AG04450 (cell line): ENCODE results near the gene POU3F1. TPM values are rescaled to one million over a fixed set of nuclear protein-coding genes. Genes with fewer than 3 reads are reported as not detected.

ENCODE experiments used
- CTCF ChIA-PET: fragments of 300-600, 350-600 bp; formaldehyde crosslinking; extraction: SDS; loops from one replicate; lab custom pipeline; 2022; ENCODE audit warnings: antibody characterized with exemption, inconsistent platforms; lab: Charles Lee
- POLR2A ChIA-PET: fragments of 350-600 bp; formaldehyde crosslinking; extraction: SDS; loops from one replicate; lab custom pipeline; 2021; ENCODE audit warnings: antibody characterized with exemption, inconsistent platforms; lab: Yijun Ruan, JAX
- DNase-seq: peaks from one replicate; pipeline ENCODE4 v3.0.0-alpha.2; 2011; ENCODE audit warnings: low read depth, low spot score
- H3K27ac ChIP-seq: one replicate; pipeline ENCODE4 v1.5.1; 2012; ENCODE audit warnings: low read depth, low read length, control low read depth
- H3K27me3 ChIP-seq: one replicate; pipeline ENCODE4 v1.6.0; 2012; ENCODE audit warnings: low read length; ENCODE audit not compliant: control insufficient read depth, insufficient read depth
- H3K4me3 ChIP-seq: 2 replicates; pipeline ENCODE4 v1.5.1; 2011; ENCODE audit warnings: mild to moderate bottlenecking, low read depth, low read length, control low read depth
- H3K9me3 ChIP-seq: 2 replicates; pipeline ENCODE4 v1.5.1; 2012; ENCODE audit warnings: low read length; ENCODE audit not compliant: control insufficient read depth, insufficient read depth
- polyA plus RNA-seq: library from polyadenylated mRNA; depleted of rRNA; stranded (reverse); fragments of >200 nt; gene quantifications from 2 replicates; pipeline ENCODE4 v1.2.3, GENCODE V29; 2011; rRNA removed
- small RNA-seq: library from RNA; depleted of rRNA; stranded (forward); fragments of <200 nt; gene quantifications from one replicate; pipeline ENCODE3, GENCODE V24; 2012; ENCODE audit warnings: low read depth; ENCODE audit not compliant: insufficient read length
- TF ChIP-seq, protein P1 (sequence below): IDR thresholded peaks from 2 replicates; pipeline ENCODE4 v1.5.1; 2011; ENCODE audit warnings: low read depth, low read length, control low read depth, inconsistent platforms

Gene POU3F1
- polyA plus RNA-seq, 1 experiment: not detected

GRCh38 chr1:37994886-37995566, 51.6 kb downstream of the POU3F1 start:
- Histone ChIP-seq H3K9me3 (no peaks in the 10 kb centered on the region; the same call in 1 of the 2 replicates), H3K27ac (peak overlapping the region; percentile 4), H3K4me3 (peak overlapping the region; percentile 56), H3K27me3 (no peaks in the 10 kb centered on the region)
- ChIA-PET CTCF (interaction anchor here (7.0 kb wide), 1 partner anchor 21 kb away, joined by 179 read pairs; the partner anchor contains the start of gene UTP11), POLR2A (interaction anchor here (1.5 kb wide), 1 partner anchor 18 kb away, joined by 9 read pairs; the partner anchor contains the start of gene UTP11)
- no peak for DNase-seq
- TF ChIP-seq, protein P1, sequence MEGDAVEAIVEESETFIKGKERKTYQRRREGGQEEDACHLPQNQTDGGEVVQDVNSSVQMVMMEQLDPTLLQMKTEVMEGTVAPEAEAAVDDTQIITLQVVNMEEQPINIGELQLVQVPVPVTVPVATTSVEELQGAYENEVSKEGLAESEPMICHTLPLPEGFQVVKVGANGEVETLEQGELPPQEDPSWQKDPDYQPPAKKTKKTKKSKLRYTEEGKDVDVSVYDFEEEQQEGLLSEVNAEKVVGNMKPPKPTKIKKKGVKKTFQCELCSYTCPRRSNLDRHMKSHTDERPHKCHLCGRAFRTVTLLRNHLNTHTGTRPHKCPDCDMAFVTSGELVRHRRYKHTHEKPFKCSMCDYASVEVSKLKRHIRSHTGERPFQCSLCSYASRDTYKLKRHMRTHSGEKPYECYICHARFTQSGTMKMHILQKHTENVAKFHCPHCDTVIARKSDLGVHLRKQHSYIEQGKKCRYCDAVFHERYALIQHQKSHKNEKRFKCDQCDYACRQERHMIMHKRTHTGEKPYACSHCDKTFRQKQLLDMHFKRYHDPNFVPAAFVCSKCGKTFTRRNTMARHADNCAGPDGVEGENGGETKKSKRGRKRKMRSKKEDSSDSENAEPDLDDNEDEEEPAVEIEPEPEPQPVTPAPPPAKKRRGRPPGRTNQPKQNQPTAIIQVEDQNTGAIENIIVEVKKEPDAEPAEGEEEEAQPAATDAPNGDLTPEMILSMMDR: no peak

Small RNA genes lying within 50 kb of the gene (small RNA-seq; reads per million reads assigned to genes)
- gene MIR3659: not detected

Other genes with a start within 250 kb of the POU3F1 start
- 26.0 and 30.3 TPM in 2 replicates for gene C1orf122, start 239.0 kb downstream of the POU3F1 start, polyA plus RNA-seq
- 15.2 and 15.6 TPM in 2 replicates for gene YRDC, start 238.6 kb downstream of the POU3F1 start, polyA plus RNA-seq
- 6.8 and 8.6 TPM in 2 replicates for gene MTF1, start 187.2 kb downstream of the POU3F1 start, polyA plus RNA-seq
- gene INPP5B, start 99.7 kb downstream of the POU3F1 start, polyA plus RNA-seq: 20.1 and 21.9 TPM in 2 replicates
- 60.0 and 76.1 TPM in 2 replicates for gene SF3A3, start 56.8 kb downstream of the POU3F1 start, polyA plus RNA-seq
- 10.0 and 13.5 TPM in 2 replicates for gene FHL3, start 41.3 kb downstream of the POU3F1 start, polyA plus RNA-seq
- 32.9 and 43.8 TPM in 2 replicates for gene UTP11, start 34.1 kb downstream of the POU3F1 start, polyA plus RNA-seq